HUES64 (cell line): Measurements from ENCODE around the gene KRT86. TPM values are rescaled to one million over a fixed set of nuclear protein-coding genes. Genes with fewer than 3 reads are reported as not detected.

ENCODE experiments used
- H3K27ac ChIP-seq: 2 replicates; pipeline ENCODE4 v1.7.0; 2013; ENCODE audit warnings: low read depth, low read length, inconsistent platforms
- H3K27me3 ChIP-seq: 2 replicates; pipeline ENCODE4 v1.6.1; 2013; ENCODE audit warnings: mild to moderate bottlenecking, low read length; ENCODE audit not compliant: insufficient read depth
- H3K36me3 ChIP-seq: 2 replicates; pipeline ENCODE4 v1.6.1; 2013; ENCODE audit warnings: mild to moderate bottlenecking, low read length; ENCODE audit not compliant: insufficient read depth
- H3K4me1 ChIP-seq: 2 replicates; pipeline ENCODE4 v1.6.1; 2013; ENCODE audit warnings: mild to moderate bottlenecking, low read length, moderate library complexity; ENCODE audit not compliant: insufficient read depth
- H3K4me3 ChIP-seq: 2 replicates; pipeline ENCODE4 v1.5.1; 2013; ENCODE audit warnings: mild to moderate bottlenecking, low read length, moderate library complexity
- H3K9ac ChIP-seq: 2 replicates; pipeline ENCODE4 v1.6.1; 2013; ENCODE audit warnings: mild to moderate bottlenecking, low read depth, low read length
- H3K9me3 ChIP-seq: 2 replicates; pipeline ENCODE4 v1.6.1; 2013; ENCODE audit warnings: low read depth, low read length; ENCODE audit not compliant: insufficient read depth
- WGBS: fragments of 150-250, 120-280 bp; methylation state at CpG from one replicate; pipeline ENCODE4 v1.1.7; 2013; ENCODE audit warnings: missing lambda C conversion rate; 5-methylcytosine and 5-hydroxymethylcytosine counted together
- polyA plus RNA-seq, 2 experiments: library from polyadenylated mRNA; stranded (reverse); fragments of 50-300 nt; gene quantifications; one replicate each; pipeline ENCODE4 v1.2.3, GENCODE V29; 2013

The KRT86 gene
- not detected for polyA plus RNA-seq (2013, experiment 1 of 2)
- not detected for polyA plus RNA-seq (2013, experiment 2 of 2)

DNA sequence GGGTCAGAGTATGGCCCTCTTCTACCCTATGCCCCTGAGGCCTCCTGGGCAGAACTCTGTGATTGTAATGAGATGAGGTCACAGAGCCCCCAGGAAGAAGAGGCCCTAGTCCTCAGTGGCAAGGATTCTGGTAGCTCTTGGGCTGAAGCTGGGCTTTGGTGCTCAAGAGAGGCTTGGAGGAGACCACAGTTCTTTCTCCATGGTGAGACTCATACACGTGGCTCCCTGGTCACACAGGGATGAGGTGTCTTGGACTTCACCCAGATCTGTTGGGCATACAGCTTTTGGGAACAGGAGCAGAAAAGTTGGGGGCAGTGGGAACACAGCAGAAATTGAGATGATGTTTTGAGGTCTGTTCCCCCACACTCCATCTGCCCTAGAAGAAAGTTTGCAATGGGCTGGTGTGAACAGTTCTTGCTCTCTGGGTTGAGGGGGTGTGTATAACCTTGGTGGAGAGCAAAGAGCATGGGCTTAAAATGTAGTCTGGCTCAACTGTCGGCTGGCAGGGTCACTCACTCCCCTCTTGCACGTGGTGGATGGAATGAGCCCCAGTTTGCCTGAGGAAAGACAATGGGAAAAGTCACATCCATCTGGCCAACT, at the start of gene KRT86:
KRT86 (plus strand) TSS at position 125 of the 600 bp plus-strand sequence. CDS start 27,272 bp downstream, outside the sequence.
- peaks cover 21% of the 10 kb centered on the region for H3K27me3 ChIP-seq

GRCh38 chr12:52225752-52226151, 48.7 kb upstream of the KRT86 start:
- 87% methylated on average over 4 of the region's 4 CpGs for WGBS
- H3K27ac ChIP-seq: no peak overlapping the region
- H3K4me1 ChIP-seq: no peaks in the 10 kb centered on the region
- no peak overlapping the region for H3K9ac ChIP-seq
- H3K36me3 ChIP-seq: no peaks in the 10 kb centered on the region
- no peaks in the 10 kb centered on the region for H3K9me3 ChIP-seq
- no peaks in the 10 kb centered on the region; the same call in none of the 2 replicates for H3K27me3 ChIP-seq
- H3K4me3 ChIP-seq: no peak overlapping the region

More for the DNA sequence above, at the start of gene KRT86:
- Histone ChIP-seq H3K9ac (no peak within 1 kb of the TSS), H3K4me3 (no peak within 1 kb of the TSS), H3K27ac (no peak within 1 kb of the TSS), H3K4me1 (peaks cover 5% of the 10 kb centered on the region; the same call in 1 of the 2 replicates), H3K9me3 (no peaks in the 10 kb centered on the region), H3K36me3 (no peaks in the 10 kb centered on the region)
- 83% methylated on average over 3 of the region's 3 CpGs for WGBS

DNA sequence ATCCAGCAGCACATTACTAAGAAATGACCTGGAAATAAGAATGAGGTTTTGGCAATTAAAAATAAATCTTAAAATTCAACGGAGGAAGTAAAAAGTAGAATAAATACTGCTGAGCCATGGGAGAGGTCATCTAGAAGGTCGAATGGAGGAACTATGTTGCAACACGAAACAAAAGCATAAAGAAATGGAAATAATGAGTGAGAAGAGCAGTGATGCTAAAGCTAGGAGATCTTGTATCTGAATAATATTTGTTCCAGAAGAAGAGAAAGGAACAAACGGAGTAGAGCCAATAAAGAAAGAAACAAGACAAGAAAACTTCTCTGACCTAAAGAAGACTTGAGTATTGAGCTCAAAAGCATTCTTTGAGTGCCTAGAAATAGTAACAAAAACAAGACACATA, 48.0 kb upstream of the KRT86 start:
- no peaks in the 10 kb centered on the region for H3K9me3 ChIP-seq
- no peaks in the 10 kb centered on the region for H3K36me3 ChIP-seq
- no peak overlapping the region for H3K9ac ChIP-seq
- no peaks in the 10 kb centered on the region for H3K4me1 ChIP-seq
- no peak overlapping the region for H3K4me3 ChIP-seq
- H3K27ac ChIP-seq: no peak overlapping the region
- WGBS: 85% methylated on average over 4 of the region's 4 CpGs
- peaks cover 4% of the 10 kb centered on the region for H3K27me3 ChIP-seq

GRCh38 chr12:52227606-52228166, 46.8 kb upstream of the KRT86 start:
- H3K36me3 ChIP-seq: no peaks in the 10 kb centered on the region
- no peak overlapping the region for H3K4me3 ChIP-seq
- H3K9ac ChIP-seq: no peak overlapping the region
- no peaks in the 10 kb centered on the region for H3K9me3 ChIP-seq
- H3K4me1 ChIP-seq: peaks cover 11% of the 10 kb centered on the region
- peaks cover 16% of the 10 kb centered on the region for H3K27me3 ChIP-seq
- no peak overlapping the region for H3K27ac ChIP-seq
- WGBS: 70% methylated on average over 4 of the region's 5 CpGs

GRCh38 chr12:52228366-52228765, 46.1 kb upstream of the KRT86 start:
- peaks cover 11% of the 10 kb centered on the region for H3K4me1 ChIP-seq
- no peaks in the 10 kb centered on the region for H3K9me3 ChIP-seq
- 70% methylated on average over 3 of the region's 3 CpGs for WGBS
- peaks cover 23% of the 10 kb centered on the region for H3K27me3 ChIP-seq
- no peaks in the 10 kb centered on the region for H3K36me3 ChIP-seq
- H3K9ac ChIP-seq: no peak overlapping the region
- H3K27ac ChIP-seq: no peak overlapping the region
- H3K4me3 ChIP-seq: no peak overlapping the region

GRCh38 chr12:52228931-52229330, 45.5 kb upstream of the KRT86 start:
- Histone ChIP-seq H3K36me3 (no peaks in the 10 kb centered on the region), H3K27ac (no peak overlapping the region), H3K9ac (no peak overlapping the region), H3K4me1 (peaks cover 11% of the 10 kb centered on the region), H3K9me3 (no peaks in the 10 kb centered on the region), H3K4me3 (no peak overlapping the region), H3K27me3 (peaks cover 29% of the 10 kb centered on the region)
- 95% methylated on average over 6 of the region's 6 CpGs for WGBS

DNA sequence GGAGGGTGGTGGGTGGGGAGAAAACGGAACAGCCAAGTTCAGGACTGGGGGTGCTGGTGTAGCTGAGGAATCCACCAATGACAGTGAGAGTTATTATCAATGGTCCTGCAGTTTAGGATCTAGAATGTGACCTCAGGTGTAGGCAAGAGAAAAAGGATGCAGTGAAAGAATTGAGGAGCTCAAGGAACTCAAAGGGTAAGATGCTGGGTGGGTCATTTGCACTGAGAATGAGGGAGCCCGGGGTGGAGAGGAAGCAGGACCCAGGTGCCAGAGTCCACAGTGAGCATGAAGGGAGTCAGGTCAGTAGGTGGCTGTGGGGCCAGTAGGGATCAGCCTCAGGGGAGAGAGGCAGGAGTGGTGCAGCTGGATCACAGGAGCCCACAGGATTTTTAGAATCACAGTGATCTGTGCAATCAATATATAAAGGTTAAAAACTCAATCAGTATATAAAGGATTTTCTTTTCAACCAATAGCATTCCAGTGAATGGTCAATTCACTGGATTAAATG, 44.6 kb upstream of the KRT86 start:
- no peaks in the 10 kb centered on the region for H3K36me3 ChIP-seq
- H3K4me3 ChIP-seq: no peak overlapping the region
- no peak overlapping the region for H3K9ac ChIP-seq
- WGBS: 87% methylated on average over 2 of the region's 2 CpGs
- no peaks in the 10 kb centered on the region for H3K9me3 ChIP-seq
- peaks cover 11% of the 10 kb centered on the region for H3K4me1 ChIP-seq
- H3K27ac ChIP-seq: no peak overlapping the region
- H3K27me3 ChIP-seq: peaks cover 38% of the 10 kb centered on the region

DNA sequence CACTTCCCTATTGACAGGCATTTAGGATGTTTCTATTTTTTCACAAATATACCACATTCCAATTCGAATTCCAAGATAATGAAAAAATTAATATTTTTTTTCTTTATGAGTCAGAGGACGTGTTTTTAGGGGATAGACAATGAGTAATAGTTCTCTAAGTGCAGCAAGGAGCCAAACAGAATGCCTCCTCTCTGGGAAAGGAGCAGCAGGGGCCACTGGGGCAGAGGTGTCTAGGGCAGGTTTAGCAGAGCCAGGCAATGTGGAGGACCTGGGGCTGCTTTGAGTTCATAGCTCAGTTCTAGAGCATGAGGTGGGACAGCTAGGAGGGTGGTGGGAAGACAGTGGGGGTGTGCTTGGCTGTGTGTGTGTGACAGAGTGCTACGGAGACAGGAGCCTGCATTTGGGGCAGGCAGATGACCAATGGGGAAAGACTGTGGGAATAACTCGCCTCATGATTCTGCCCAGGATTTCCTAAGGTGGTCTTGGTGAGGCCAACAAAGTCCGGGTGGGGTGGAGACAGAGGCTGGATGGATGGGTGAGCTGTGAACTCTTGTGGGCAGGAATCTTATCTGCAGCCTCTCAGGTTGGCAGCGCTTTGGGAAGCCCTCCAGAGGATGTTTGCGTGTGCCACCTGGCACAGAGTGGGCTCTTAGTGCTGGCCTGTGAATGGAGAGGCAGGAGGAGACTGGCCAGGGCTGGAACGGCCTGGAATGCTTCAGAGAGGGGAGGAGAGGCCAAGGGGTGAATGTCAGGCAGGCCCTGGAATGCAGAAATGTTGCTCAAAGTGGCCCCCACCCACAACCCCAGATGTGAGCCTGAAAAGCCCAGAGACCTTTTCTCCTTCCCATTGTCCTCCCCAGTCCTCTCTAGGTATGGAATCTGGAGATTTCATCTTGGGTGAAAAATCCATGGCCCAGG, 43.8 kb upstream of the KRT86 start:
- no peak overlapping the region for H3K9ac ChIP-seq
- H3K4me3 ChIP-seq: no peak overlapping the region
- no peaks in the 10 kb centered on the region for H3K36me3 ChIP-seq
- 80% methylated on average over 7 of the region's 8 CpGs for WGBS
- H3K9me3 ChIP-seq: no peaks in the 10 kb centered on the region
- peaks cover 45% of the 10 kb centered on the region for H3K27me3 ChIP-seq
- peaks cover 11% of the 10 kb centered on the region for H3K4me1 ChIP-seq
- no peak overlapping the region for H3K27ac ChIP-seq

DNA sequence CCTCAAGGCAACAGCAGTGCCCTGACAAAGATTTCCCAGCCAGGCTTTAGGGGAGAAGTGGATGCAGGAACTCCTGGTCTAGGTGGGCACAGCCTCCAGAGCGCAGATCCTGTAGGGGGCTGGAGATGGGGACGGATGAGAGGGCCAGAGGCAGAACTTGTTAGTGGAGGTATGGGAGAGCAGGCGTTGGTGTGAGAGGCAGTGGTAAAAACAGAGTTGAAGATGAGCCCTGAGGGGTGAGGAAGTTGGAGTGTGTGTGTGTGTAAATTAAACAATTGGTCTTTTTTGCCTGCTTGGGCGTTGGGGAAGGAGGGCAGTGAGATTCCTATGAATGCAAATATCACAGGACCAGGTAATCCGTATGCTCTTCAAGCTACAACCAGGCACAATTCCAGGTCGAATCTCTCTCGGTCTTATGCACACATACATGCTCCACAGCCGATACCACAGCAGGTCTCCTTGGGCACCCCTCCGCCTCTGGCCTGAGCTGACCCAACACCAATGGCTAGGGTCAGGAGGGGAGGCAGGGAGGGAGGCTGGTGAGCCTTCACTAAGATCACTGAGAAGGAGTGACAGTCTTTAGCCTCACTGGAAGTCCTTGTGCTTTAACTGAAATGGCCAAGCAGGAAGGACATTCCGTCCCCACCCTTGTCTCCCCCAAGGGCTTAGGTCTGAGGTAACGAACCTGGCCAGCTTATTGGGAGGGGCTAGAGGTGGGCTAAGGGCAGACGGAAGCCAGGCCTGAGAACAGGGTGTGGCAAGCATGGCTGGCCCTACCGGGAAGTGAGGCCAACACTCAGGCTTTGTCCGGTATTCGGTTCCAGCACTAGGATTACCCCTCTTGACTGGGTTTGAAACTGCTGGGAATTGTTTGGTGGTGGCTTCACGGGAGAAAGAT, 42.9 kb upstream of the KRT86 start:
- no peak overlapping the region for H3K27ac ChIP-seq
- no peaks in the 10 kb centered on the region for H3K9me3 ChIP-seq
- WGBS: 75% methylated on average over 16 of the region's 16 CpGs
- peaks cover 47% of the 10 kb centered on the region for H3K27me3 ChIP-seq
- no peaks in the 10 kb centered on the region for H3K36me3 ChIP-seq
- H3K9ac ChIP-seq: no peak overlapping the region
- no peak overlapping the region for H3K4me3 ChIP-seq
- peaks cover 11% of the 10 kb centered on the region for H3K4me1 ChIP-seq

GRCh38 chr12:52232203-52232673, 42.2 kb upstream of the KRT86 start:
- whole genome bisulfite sequencing: 64% methylated on average over 12 of the region's 12 CpGs
- Histone ChIP-seq H3K9me3 (no peaks in the 10 kb centered on the region), H3K27ac (no peak overlapping the region), H3K4me3 (peak overlapping the region; percentile 55), H3K27me3 (peaks cover 47% of the 10 kb centered on the region), H3K9ac (no peak overlapping the region), H3K36me3 (no peaks in the 10 kb centered on the region), H3K4me1 (peaks cover 16% of the 10 kb centered on the region)
